ENCODE results near the gene PTAR1.

Gene PTAR1

GRCh38 chr9:69748304-69748703, 11.5 kb downstream of the PTAR1 start:
- no peak for TF ChIP-seq CTCF (IDR thresholded peaks at IDR 0.05; ENCODE audit: extremely low read depth, missing control alignments)
- DNase-seq (ENCODE audit: low spot score): no peak

GRCh38 chr9:69746859-69747560, 12.8 kb downstream of the PTAR1 start:
- no peak for TF ChIP-seq CTCF (IDR thresholded peaks at IDR 0.05; ENCODE audit: extremely low read depth, missing control alignments)
- no peak for DNase-seq (ENCODE audit: low spot score)

GRCh38 chr9:69745716-69746437, 13.9 kb downstream of the PTAR1 start:
- no peak for DNase-seq (ENCODE audit: low spot score)
- TF ChIP-seq CTCF (IDR thresholded peaks at IDR 0.05; ENCODE audit: extremely low read depth, missing control alignments): no peak

GRCh38 chr9:69744688-69745380, 15.0 kb downstream of the PTAR1 start:
- DNase-seq (ENCODE audit: low spot score): no peak
- TF ChIP-seq CTCF (IDR thresholded peaks at IDR 0.05; ENCODE audit: extremely low read depth, missing control alignments): no peak

GRCh38 chr9:69743930-69744329, 15.9 kb downstream of the PTAR1 start:
- TF ChIP-seq CTCF (IDR thresholded peaks at IDR 0.05; ENCODE audit: extremely low read depth, missing control alignments): no peak
- DNase-seq (ENCODE audit: low spot score): no peak

GRCh38 chr9:69740872-69741505, 18.8 kb downstream of the PTAR1 start:
- DNase-seq (ENCODE audit: low spot score): no peak

More at GRCh38 chr9:69740872-69741505, 18.8 kb downstream of the PTAR1 start:
- no peak for TF ChIP-seq CTCF (IDR thresholded peaks at IDR 0.05; ENCODE audit: extremely low read depth, missing control alignments)

Measured in GM20000 (cell line).